A673 (cell line): ENCODE measurements around the gene MEX3D. TPM values are rescaled to one million over a fixed set of nuclear protein-coding genes. Genes with fewer than 3 reads are reported as not detected.

Experiments used
- BruUV-seq: library from RNA; stranded (reverse); fragments of 400-500 nt; replicated peaks from 2 replicates; lab custom pipeline; 2021; lab: Mats Ljungman, UMichigan
- CTCF ChIA-PET: fragments of 300-600 bp; sonication (Branson Sonifier 250); formaldehyde crosslinking; loops from one replicate; lab custom pipeline; 2022; ENCODE audit warnings: antibody characterized with exemption; lab: Charles Lee
- POLR2A ChIA-PET: fragments of 300-600 bp; sonication (Branson Sonifier 250); formaldehyde crosslinking; loops from one replicate; lab custom pipeline; 2022; ENCODE audit warnings: antibody characterized with exemption; ENCODE audit not compliant: low non-redundant PET; lab: Charles Lee
- DNase-seq: peaks from one replicate; pipeline ENCODE4 v3.0.0-alpha.2; 2015; ENCODE audit warnings: low spot score
- H3K27ac ChIP-seq: fragments of 200-600 bp; sonication (generic); 2 replicates; pipeline ENCODE4 v1.5.1; 2016; ENCODE audit warnings: mixed run types, low read depth, mild to moderate bottlenecking, mixed read lengths, antibody characterized with exemption, low read length; ENCODE audit not compliant: poor library complexity, severe bottlenecking
- H3K27me3 ChIP-seq: fragments of 200-600 bp; sonication (generic); replicated peaks from 2 replicates; pipeline ENCODE4 v1.6.1; 2017; ENCODE audit warnings: mixed run types, low read depth, mild to moderate bottlenecking, mixed read lengths, antibody characterized with exemption, low read length; ENCODE audit not compliant: insufficient read depth, poor library complexity
- H3K36me3 ChIP-seq: fragments of 200-600 bp; sonication (generic); 2 replicates; pipeline ENCODE4 v1.6.1; 2016; ENCODE audit warnings: mixed run types, mild to moderate bottlenecking, mixed read lengths, antibody characterized with exemption, low read length; ENCODE audit not compliant: insufficient read depth, poor library complexity, severe bottlenecking
- H3K4me1 ChIP-seq: fragments of 200-600 bp; sonication (generic); 2 replicates; pipeline ENCODE4 v1.6.1; 2017; ENCODE audit warnings: mixed run types, mild to moderate bottlenecking, mixed read lengths, antibody characterized with exemption, low read length; ENCODE audit not compliant: insufficient read depth, poor library complexity, severe bottlenecking
- H3K4me3 ChIP-seq: fragments of 200-600 bp; sonication (generic); 2 replicates; pipeline ENCODE4 v1.5.1; 2016; ENCODE audit warnings: low read depth, mixed run types, mild to moderate bottlenecking, mixed read lengths, low read length; ENCODE audit not compliant: poor library complexity, severe bottlenecking
- H3K9me3 ChIP-seq: fragments of 200-600 bp; sonication (generic); 2 replicates; pipeline ENCODE4 v1.6.1; 2016; ENCODE audit warnings: mixed run types, low read depth, mild to moderate bottlenecking, mixed read lengths, antibody characterized with exemption, low read length; ENCODE audit not compliant: poor library complexity, severe bottlenecking
- EZH2 ChIP-seq: fragments of 200-600 bp; sonication (generic); IDR thresholded peaks from 2 replicates; pipeline ENCODE4 v1.6.1; 2017; ENCODE audit warnings: borderline replicate concordance, low read depth, mild to moderate bottlenecking, mixed read lengths, antibody characterized with exemption, low read length; ENCODE audit not compliant: poor library complexity, severe bottlenecking
- intact Hi-C: fragments of 100-400 bp; cut with micrococcal nuclease; formaldehyde crosslinking; loops from one replicate; pipeline ENCODE4 v1.10.0; 2022; ENCODE audit not compliant: unreplicated experiment
- total RNA-seq: library from RNA; stranded (reverse); gene quantifications from 2 replicates; pipeline ENCODE4 v1.2.3, GENCODE V29; 2021
- TF ChIP-seq, protein P1 (sequence below): fragments of 300-800, 200-600 bp; sonication (generic); conservative IDR thresholded peaks from 2 replicates; pipeline ENCODE4 v1.5.1; 2017; ENCODE audit warnings: low read depth, mild to moderate bottlenecking, antibody characterized with exemption, low read length, moderate library complexity, mixed read lengths

The MEX3D gene
- total RNA-seq, 1 experiment from 2014 or later, result 60.0 TPM

DNA sequence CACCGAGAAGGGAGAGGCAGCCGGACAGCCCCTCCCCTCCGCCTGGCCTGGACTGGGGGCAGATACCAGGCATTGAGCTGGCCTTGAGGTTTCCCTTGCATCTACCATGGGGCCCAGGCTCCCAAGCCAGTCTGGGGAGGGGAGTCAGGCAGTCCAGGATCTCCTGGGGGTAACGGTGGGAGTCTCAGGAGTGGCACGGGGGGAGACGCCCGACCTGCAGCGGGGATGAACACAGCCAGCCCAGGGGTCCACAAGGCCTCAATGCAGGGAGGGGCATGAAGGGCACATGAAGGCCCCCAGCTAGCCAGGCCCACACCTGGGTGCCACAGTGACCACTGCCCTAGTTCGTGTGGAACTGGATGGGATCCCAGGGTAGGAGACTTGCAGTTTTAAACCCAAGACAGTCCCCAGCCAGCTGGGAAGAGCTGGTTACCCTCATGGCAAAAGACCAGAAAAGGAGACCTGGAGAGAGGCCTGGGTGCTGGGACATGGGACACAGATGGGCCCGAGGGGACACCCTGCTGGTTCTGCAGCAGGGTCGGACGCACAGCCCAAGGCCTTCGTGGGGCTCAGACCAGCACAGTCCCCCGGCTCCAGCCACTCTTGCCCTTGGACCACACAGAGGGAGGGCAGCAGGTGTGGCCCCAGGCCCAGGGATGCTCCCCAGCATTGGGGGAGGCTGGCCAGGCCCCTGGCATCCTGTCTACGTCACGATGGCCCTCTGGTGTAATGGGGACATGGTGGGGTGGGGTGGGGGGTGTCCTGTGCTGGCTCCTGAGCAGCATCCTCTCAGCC is 41.8 kb upstream of the MEX3D start:
- BruUV-seq, result no TSS peak
- CTCF ChIA-PET, result no interaction called here
- Histone ChIP-seq H3K36me3 (peaks cover 47% of the 10 kb centered on the region), H3K4me3 (no peak overlapping the region), H3K4me1 (peaks cover 6% of the 10 kb centered on the region), H3K27ac (no peak overlapping the region), H3K9me3 (no peaks in the 10 kb centered on the region), H3K27me3 (no peaks in the 10 kb centered on the region)
- TF ChIP-seq, protein P1, sequence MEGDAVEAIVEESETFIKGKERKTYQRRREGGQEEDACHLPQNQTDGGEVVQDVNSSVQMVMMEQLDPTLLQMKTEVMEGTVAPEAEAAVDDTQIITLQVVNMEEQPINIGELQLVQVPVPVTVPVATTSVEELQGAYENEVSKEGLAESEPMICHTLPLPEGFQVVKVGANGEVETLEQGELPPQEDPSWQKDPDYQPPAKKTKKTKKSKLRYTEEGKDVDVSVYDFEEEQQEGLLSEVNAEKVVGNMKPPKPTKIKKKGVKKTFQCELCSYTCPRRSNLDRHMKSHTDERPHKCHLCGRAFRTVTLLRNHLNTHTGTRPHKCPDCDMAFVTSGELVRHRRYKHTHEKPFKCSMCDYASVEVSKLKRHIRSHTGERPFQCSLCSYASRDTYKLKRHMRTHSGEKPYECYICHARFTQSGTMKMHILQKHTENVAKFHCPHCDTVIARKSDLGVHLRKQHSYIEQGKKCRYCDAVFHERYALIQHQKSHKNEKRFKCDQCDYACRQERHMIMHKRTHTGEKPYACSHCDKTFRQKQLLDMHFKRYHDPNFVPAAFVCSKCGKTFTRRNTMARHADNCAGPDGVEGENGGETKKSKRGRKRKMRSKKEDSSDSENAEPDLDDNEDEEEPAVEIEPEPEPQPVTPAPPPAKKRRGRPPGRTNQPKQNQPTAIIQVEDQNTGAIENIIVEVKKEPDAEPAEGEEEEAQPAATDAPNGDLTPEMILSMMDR, result no peak
- no peak for TF ChIP-seq EZH2
- no peak for DNase-seq
- intact Hi-C loops, result loop anchor here (5.0 to 10.0 kb wide), 2 partner anchors 42 to 185 kb away; partner anchors contain the start of gene TCF3
- POLR2A ChIA-PET, result no interaction called here

DNA sequence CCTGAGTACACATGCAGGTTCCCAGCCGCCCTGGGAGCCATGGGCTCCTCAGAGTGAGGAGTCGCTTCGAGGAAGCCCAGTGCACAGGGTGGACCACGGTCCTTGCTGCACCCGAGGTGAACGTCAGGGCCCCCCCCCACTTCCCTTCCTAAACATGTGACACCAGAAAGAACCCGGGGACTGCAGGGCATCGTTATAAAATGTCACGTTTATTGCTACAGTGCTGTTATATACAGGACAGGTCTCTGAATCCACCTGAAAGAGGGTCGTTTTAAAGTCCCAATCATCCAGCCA is 40.9 kb upstream of the MEX3D start:
- Histone ChIP-seq H3K4me1 (peaks cover 6% of the 10 kb centered on the region), H3K4me3 (no peak overlapping the region), H3K9me3 (no peaks in the 10 kb centered on the region), H3K36me3 (peaks cover 39% of the 10 kb centered on the region), H3K27ac (no peak overlapping the region), H3K27me3 (no peaks in the 10 kb centered on the region)
- POLR2A ChIA-PET, result no interaction called here
- no TSS peak for BruUV-seq
- no peak for DNase-seq
- CTCF ChIA-PET, result no interaction called here
- intact Hi-C loops, result loop anchor here (5.0 to 10.0 kb wide), 2 partner anchors 43 to 186 kb away; partner anchors contain the start of gene TCF3
- no peak for TF ChIP-seq EZH2
- TF ChIP-seq, protein P1, result no peak

DNA sequence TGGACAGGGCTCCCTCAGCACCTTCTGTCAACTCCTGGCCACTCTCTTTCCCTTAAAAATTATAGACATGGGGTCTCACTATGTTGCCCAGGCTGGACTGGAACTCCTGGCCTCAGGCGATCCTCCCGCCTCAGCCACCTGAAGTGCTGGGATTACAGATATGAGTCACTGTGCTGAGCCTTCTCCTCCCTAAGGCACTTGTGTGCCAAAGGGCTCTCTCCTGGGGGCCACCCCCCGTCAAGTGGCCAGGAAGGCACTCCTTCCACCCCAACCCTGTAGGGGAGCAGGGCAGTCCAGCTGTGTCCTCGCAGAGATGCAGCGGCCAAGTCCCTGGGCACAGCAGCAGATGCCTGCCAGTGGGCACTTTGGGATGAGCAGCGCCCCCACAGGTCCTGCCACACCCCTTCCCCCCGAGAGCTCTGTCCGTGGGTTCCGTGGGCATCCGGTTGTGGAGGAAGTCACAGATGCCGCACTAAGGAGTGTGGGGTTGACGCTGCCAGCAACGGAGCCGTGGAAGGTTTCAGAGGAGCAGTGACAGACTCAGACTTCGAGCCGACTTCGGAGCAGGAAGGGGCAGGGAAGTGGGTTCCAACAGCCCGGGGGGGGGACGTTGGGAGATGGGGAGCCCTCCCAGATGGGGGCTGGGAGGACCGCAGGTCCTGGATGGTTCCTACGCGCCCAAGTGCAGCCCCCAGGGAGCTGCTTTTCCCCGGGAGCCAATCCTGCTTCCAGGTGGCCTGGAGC is 40.4 kb upstream of the MEX3D start:
- no TSS peak for BruUV-seq
- TF ChIP-seq, protein P1, result no peak
- TF ChIP-seq EZH2, result no peak
- Histone ChIP-seq H3K27ac (no peak overlapping the region), H3K4me1 (peaks cover 6% of the 10 kb centered on the region), H3K9me3 (no peaks in the 10 kb centered on the region), H3K27me3 (no peaks in the 10 kb centered on the region), H3K4me3 (no peak overlapping the region), H3K36me3 (peaks cover 36% of the 10 kb centered on the region)
- POLR2A ChIA-PET, result no interaction called here
- CTCF ChIA-PET, result no interaction called here
- DNase-seq, result no peak
- intact Hi-C loops, result loop anchor here (5.0 to 10.0 kb wide), 2 partner anchors 44 to 186 kb away; partner anchors contain the start of gene TCF3
